Glomerular visceral epithelial cell (primary cell): Measurements from ENCODE around the gene TOP1.

Experiments
- DNase-seq: peaks from one replicate; pipeline ENCODE4 v3.0.0-alpha.2; 2016; ENCODE audit errors: extremely low spot score

The TOP1 gene

GRCh38 chr20:41038149-41038877 lies 9.7 kb downstream of the TOP1 start:
- DNase-seq = no peak

- no peak for DNase-seq
These were observed 10.3 kb downstream of the TOP1 start for GRCh38 chr20:41038878-41039404.

GRCh38 chr20:41040855-41041254 lies 12.2 kb downstream of the TOP1 start:
- DNase-seq = no peak

- no peak for DNase-seq
These were observed 13.1 kb downstream of the TOP1 start for GRCh38 chr20:41041693-41042092.

- DNase-seq = no peak
These were observed 15.9 kb downstream of the TOP1 start for GRCh38 chr20:41044409-41045062.

GRCh38 chr20:41045671-41046070 lies 17.0 kb downstream of the TOP1 start:
- no peak for DNase-seq

GRCh38 chr20:41046716-41047115 lies 18.1 kb downstream of the TOP1 start:
- DNase-seq = no peak

- no peak for DNase-seq
These were observed 18.8 kb downstream of the TOP1 start for GRCh38 chr20:41047279-41047974.

- peak; percentile 39 for DNase-seq
These were observed 19.3 kb downstream of the TOP1 start for GRCh38 chr20:41047975-41048305.

- no peak for DNase-seq
These were observed 20.1 kb downstream of the TOP1 start for GRCh38 chr20:41048461-41049301.

- DNase-seq = no peak
These were observed 20.8 kb downstream of the TOP1 start for GRCh38 chr20:41049451-41049850.

GRCh38 chr20:41050361-41051008 lies 21.9 kb downstream of the TOP1 start:
- DNase-seq = no peak

GRCh38 chr20:41051009-41051825 lies 22.6 kb downstream of the TOP1 start:
- no peak for DNase-seq

- no peak for DNase-seq
These were observed 24.3 kb downstream of the TOP1 start for GRCh38 chr20:41052742-41053419.

GRCh38 chr20:41054070-41054846 lies 25.6 kb downstream of the TOP1 start:
- DNase-seq = no peak

- no peak for DNase-seq
These were observed 26.2 kb downstream of the TOP1 start for GRCh38 chr20:41054847-41055230.

GRCh38 chr20:41055679-41056078 lies 27.1 kb downstream of the TOP1 start:
- DNase-seq = peak; percentile 29

GRCh38 chr20:41057999-41058673 lies 29.5 kb downstream of the TOP1 start:
- peak; percentile 65 for DNase-seq
